ENCODE measurements around the gene SH3PXD2A.
A peak's percentile ranks its signal among the peaks of the same experiment; 100 is the strongest.
"Not testable (repeated sequence)": the region's sequence is repeated elsewhere in the genome, so short reads cannot be mapped to it uniquely, and the experiment has no call there.

Gene SH3PXD2A

GRCh38 chr10:103834436-103835095 lies 20.8 kb downstream of the SH3PXD2A start:
- DNase-seq (ENCODE audit: low read depth in 2 of 2) = no peak

- DNase-seq (ENCODE audit: low read depth in 2 of 2) = no peak
Observed at GRCh38 chr10:103833731-103834365, 21.5 kb downstream of the SH3PXD2A start.

- DNase-seq (ENCODE audit: low read depth in 2 of 2) = no peak
Observed at GRCh38 chr10:103832806-103833205, 22.6 kb downstream of the SH3PXD2A start.

- no peak for DNase-seq (ENCODE audit: low read depth in 2 of 2)
Observed at GRCh38 chr10:103829838-103830465, 25.4 kb downstream of the SH3PXD2A start.

GRCh38 chr10:103829278-103829677 lies 26.1 kb downstream of the SH3PXD2A start:
- DNase-seq (ENCODE audit: low read depth in 2 of 2) = no peak

DNA sequence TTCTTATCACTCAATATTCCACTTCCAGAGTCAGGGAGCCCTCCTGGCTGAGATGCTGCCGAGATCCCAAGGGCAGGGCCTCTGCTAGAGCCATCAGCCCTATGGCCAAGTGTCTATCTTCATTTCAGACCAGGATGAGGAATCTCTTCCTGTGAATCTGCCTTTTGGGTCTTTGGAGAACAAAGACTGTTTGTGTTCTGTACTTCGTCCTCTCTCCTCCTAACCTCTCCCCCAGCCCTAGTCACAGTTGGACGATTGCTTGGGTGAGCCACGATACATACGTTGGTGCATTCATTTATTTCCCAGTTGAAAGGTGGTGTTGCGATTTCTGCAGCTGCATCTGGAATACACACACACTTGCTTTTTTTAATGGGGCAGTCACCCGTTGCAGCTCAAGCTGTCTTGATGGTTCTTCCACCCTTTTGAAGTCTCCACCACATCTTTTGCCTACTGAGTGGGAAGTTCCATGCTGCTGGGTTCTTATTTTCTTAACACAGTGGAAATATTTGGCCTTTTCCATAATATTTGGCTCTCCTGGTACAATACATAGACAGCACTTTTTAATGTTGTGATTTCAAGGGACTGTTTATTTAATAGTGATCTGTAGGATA lies 26.7 kb downstream of the SH3PXD2A start:
- DNase-seq (ENCODE audit: low read depth in 2 of 2) = no peak

GRCh38 chr10:103828107-103828506 lies 27.3 kb downstream of the SH3PXD2A start:
- no peak for DNase-seq (ENCODE audit: low read depth in 2 of 2)

DNA sequence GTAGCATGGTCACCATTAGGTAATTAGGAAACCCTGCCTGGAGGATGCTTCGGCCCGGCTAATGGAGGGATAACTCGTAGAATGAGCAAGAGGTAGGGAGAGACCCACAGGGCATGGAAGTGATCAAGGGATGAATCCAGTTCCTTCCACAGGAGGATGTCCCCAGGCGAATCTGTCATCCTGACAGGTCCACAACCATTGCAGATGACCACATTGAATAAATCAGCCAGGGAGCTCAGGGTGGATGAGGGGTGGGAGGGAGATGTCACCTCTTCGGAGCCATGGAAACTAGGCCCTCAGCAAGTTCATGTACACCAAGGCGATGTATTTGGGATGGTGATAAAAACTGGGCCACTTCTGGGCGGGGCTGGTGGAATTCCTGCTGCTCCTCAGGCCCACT lies 28.5 kb downstream of the SH3PXD2A start:
- DNase-seq (ENCODE audit: low read depth in 2 of 2) = no peak

GRCh38 chr10:103824281-103824680 lies 31.1 kb downstream of the SH3PXD2A start:
- DNase-seq (ENCODE audit: low read depth in 2 of 2) = no peak

DNA sequence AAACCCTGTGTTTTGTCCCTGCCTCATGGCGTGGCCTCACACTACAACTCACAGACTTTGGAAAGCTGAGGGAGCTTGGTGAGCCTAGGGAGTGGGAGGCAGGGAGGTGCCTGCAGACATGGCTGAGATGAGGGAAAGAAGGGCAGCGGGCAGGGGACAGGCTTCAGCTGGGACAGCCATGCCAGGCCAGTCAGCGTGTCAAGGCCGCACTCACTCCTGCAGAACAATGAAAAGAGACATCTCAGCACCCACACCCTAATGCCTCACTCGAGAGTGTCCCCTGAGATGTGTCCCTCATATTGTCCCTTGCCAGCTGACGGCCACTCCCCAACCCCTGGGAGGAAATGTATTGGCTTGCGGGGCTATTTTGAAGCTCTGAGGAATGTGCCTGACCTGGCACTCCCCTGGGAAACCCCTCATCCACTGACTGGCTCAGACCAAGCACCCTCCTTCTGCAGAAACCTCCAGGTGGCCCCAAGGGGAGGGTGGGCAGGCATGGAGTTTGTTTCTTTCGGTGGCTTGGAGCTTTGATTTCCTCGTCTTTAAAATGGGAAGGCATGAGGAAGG lies 31.6 kb downstream of the SH3PXD2A start:
- DNase-seq (ENCODE audit: low read depth in 2 of 2) = no peak

- DNase-seq (ENCODE audit: low read depth in 2 of 2) = no peak
Observed at GRCh38 chr10:103822800-103823199, 32.6 kb downstream of the SH3PXD2A start.

GRCh38 chr10:103822107-103822716 lies 33.2 kb downstream of the SH3PXD2A start:
- DNase-seq (ENCODE audit: low read depth in 2 of 2) = no peak

DNA sequence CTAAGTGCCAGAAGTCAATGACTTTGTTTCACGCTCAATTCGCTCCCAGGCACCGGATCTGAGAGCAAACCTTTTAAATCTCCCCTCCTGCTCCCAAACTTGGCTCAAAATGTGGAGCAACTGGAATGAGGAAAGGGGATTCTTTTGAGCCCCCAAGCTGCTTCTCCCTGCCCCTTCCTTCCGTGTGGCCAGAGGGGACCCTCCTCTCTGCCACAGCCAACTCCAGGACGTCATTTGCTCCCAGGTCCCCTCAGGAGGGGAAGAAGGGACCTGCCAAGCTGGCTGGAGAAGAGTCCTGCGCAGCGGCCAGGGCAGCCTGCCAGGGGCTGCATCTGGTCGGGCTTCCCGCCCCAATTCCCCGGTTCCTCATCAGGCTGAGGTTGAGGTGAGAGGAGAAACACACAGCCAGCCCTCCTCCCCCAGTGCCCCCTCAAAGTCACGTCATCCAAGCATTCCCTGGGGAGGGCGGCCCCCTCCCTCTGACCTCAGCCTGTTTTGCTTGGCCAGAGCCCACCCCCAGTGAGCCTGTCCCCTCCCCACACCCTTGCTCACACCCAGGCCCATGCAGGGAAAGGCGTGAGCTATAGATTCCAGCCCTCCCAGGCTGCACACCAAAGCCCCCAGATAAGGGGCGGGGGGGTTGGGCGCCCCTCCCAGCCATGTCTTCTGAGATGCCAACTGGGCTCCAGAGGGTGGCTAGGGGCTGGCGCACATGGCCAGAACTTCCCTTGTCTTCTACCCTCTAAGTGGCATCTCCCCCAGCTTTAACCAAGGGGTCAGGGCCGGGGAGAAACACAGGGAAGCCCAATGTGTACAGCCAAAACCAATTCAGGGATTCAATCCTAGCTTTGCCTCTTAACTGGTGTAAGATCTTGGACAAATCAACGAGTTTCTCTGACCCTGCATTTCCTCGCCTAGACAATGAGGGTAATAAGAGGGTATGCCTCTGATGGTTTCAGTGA lies 35.0 kb downstream of the SH3PXD2A start:
- DNase-seq (ENCODE audit: low read depth in 2 of 2) = peak; percentile 35 to 36

DNA sequence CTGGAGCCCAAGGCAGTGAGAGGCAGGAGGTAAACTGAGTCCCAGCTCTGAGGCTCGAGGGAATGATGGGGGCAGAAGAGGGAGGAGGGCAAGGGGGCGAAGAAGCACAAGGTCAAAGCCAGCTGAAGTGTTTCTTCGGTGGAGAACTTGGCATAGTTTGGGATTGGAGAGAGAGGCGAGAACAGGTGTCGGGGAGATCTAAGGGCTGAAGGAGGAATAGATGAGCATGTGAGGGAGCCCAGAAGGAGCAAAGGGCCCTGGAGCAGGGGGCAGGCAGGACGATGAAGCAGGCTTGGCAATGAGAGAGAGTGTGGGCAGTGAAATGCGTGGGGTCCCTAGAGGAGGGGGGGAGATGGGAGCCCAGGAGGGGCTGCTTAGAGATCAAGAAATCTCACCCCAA lies 35.9 kb downstream of the SH3PXD2A start:
- no peak for DNase-seq (ENCODE audit: low read depth in 2 of 2)

GRCh38 chr10:103818765-103819374 lies 36.5 kb downstream of the SH3PXD2A start:
- no peak for DNase-seq (ENCODE audit: low read depth in 2 of 2)

- no peak for DNase-seq (ENCODE audit: low read depth in 2 of 2)
Observed at GRCh38 chr10:103818105-103818504, 37.3 kb downstream of the SH3PXD2A start.

DNA sequence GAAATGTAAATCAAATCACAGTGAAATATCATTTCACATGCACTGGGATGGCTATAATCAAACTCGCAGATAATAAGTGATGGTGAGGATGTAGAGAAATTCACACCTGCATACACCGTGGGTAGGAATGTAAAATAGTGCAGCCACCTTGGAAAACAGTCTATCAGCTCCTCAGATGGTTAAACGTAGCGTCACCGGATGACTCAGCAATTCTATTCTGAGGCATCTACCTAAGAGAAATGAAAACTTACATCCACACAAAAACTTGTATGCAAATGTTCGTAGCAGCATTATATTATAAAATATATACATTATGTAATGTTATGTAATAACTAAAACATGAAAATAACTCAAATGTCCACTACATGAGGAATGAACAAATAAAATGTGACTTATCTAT lies 38.9 kb downstream of the SH3PXD2A start:
- no peak for DNase-seq (ENCODE audit: low read depth in 2 of 2)

- no peak for DNase-seq (ENCODE audit: low read depth in 2 of 2)
Observed at GRCh38 chr10:103814626-103815370, 40.6 kb downstream of the SH3PXD2A start.

- no peak for DNase-seq (ENCODE audit: low read depth in 2 of 2)
Observed at GRCh38 chr10:103814105-103814504, 41.3 kb downstream of the SH3PXD2A start.

DNA sequence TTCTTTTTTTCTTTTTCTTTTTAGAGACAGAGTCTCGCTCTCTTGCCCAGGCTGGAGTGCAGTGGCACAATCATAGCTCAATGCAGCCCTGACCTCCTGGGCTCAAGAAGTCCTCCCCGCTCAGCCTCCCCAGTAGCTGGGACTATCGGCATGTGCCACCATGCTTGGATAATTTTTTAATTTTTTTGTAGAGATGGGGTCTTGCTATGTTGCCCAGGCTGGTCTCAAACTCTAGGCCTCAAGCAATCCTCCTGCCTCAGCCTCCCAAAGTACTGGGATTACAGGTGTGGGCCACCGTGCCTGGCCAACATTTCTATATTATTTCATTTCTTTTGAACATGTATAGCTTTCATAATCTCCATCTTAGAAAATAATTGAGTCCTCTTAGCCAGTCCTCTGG lies 42.1 kb downstream of the SH3PXD2A start:
- not testable (repeated sequence) for DNase-seq (ENCODE audit: low read depth in 2 of 2)

Measured in fibroblast of skin of left quadriceps (primary cell).